ENCODE results near the gene ITPR2. TPM values are rescaled to one million over a fixed set of nuclear protein-coding genes. Genes with fewer than 3 reads are reported as not detected.
"Not testable (repeated sequence)": the region's sequence is repeated elsewhere in the genome, so short reads cannot be mapped to it uniquely, and the experiment has no call there.

ITPR2 gene
- total and polyA plus RNA-seq, 2 of the 8 experiments (the other 6 are each of a cell fraction or from before 2014, with no cell fraction given): 4.1 to 48.3 TPM

DNA sequence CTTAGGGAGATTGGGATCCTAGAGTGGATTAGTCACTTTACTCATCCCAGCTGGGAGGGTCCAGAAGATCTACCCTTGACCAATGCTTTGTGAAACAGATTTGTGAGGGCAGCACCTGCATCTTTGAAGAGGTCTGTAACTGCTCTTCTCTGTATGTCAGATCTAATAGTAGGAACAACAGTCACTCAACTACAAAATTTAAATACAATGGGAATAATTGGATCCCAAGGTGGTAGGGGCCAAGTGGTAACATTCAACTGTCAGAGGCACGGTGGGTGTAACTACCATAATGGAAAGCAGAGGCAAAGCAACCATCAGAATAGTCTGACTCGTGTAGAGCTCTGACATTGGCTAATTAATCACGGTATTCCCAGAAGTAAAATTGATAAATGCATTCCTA is 55.8 kb downstream of the ITPR2 start (continued):
- TF ChIP-seq SUZ12 (IDR thresholded peaks at IDR 0.05; ENCODE audit: low read length) (no peak), SIRT6 (IDR thresholded peaks at IDR 0.05; ENCODE audit: low read length) (no peak), GTF2F1 (IDR thresholded peaks at IDR 0.05; ENCODE audit: borderline replicate concordance, low read depth, low read length) (no peak), TAF7 (optimal IDR thresholded peaks at IDR 0.05; ENCODE audit: borderline replicate concordance, low read depth, low read length) (no peak), SIX5 (IDR thresholded peaks at IDR 0.05; ENCODE audit: low read depth, low read length) (no peak)

- not testable (repeated sequence) for H2AK5ac ChIP-seq (ENCODE audit: low read depth, low read length); H3K23ac ChIP-seq (ENCODE audit: insufficient read length); FAIRE-seq; H2AFZ ChIP-seq (ENCODE audit: low read length); H2BK5ac ChIP-seq (ENCODE audit: low read depth, low read length); H2BK120ac ChIP-seq (replicated peaks; ENCODE audit: low read depth, low read length); H3K27ac ChIP-seq (ENCODE audit: low read depth, low read length); H2BK15ac ChIP-seq (ENCODE audit: low read length); H3K18ac ChIP-seq (ENCODE audit: extremely low read depth, low read length); H3K56ac ChIP-seq (replicated peaks; ENCODE audit: insufficient read length, low read depth, low read length); H3K9me3 ChIP-seq (ENCODE audit: insufficient read depth in 2 of 2, low read depth in 1 of 2, low read length in 1 of 2); DNase-seq (ENCODE audit: low read depth in 1 of 2, low spot score in 2 of 2); H3K9ac ChIP-seq (replicated peaks in 1 of 4; ENCODE audit: extremely low read depth in 1 of 4, low read depth in 3 of 4, low read length in 3 of 4); H3K23me2 ChIP-seq (ENCODE audit: low read depth, low read length); H3K27me3 ChIP-seq (replicated peaks in 1 of 4; ENCODE audit: control insufficient read depth in 3 of 4, extremely low read depth in 1 of 4, insufficient read depth in 3 of 4, low read length in 3 of 4); H3K79me1 ChIP-seq (ENCODE audit: low read depth, low read length); H4K5ac ChIP-seq (ENCODE audit: insufficient read length, low read depth, low read length); H3K4ac ChIP-seq (replicated peaks; ENCODE audit: insufficient read length, low read depth, low read length); H2BK12ac ChIP-seq (ENCODE audit: low read depth, low read length); H3K4me1 ChIP-seq (replicated peaks in 1 of 4; ENCODE audit: control insufficient read depth in 3 of 4, insufficient read depth in 4 of 4, low read length in 3 of 4); H3K4me2 ChIP-seq (ENCODE audit: insufficient read depth in 1 of 2, low read depth in 2 of 2, low read length in 2 of 2); H3K79me2 ChIP-seq (ENCODE audit: control insufficient read depth in 1 of 2, insufficient read depth in 2 of 2, low read length in 2 of 2); H3K36me3 ChIP-seq (ENCODE audit: control insufficient read depth in 2 of 4, insufficient read depth in 4 of 4, low read length in 3 of 4); H3K14ac ChIP-seq (ENCODE audit: insufficient read length); H2BK20ac ChIP-seq (ENCODE audit: low read length); H4K91ac ChIP-seq (replicated peaks; ENCODE audit: insufficient read length, low read length); H4K20me1 ChIP-seq (replicated peaks in 1 of 2; ENCODE audit: control insufficient read depth in 1 of 2, insufficient read depth in 2 of 2, low read length in 2 of 2); H4K8ac ChIP-seq (ENCODE audit: extremely low read depth, insufficient read depth, low read length); H3K4me3 ChIP-seq (ENCODE audit: extremely low read depth in 1 of 4, insufficient read depth in 2 of 4, low read depth in 3 of 4, low read length in 4 of 4)
- CTCF ChIA-PET (ENCODE audit: partially characterized antibody): interaction anchor here (1.0 to 1.2 kb wide), 3 partner anchors 9 to 72 kb away, joined by 3 read pairs; no protein-coding TSS in a partner anchor
- 57% methylated on average over 3 of the region's 3 CpGs; no CpG with 5 or more reads in 1 of the 2 experiments for WGBS, 2 experiments (ENCODE audit: extremely low coverage in 1 of 2, insufficient coverage in 1 of 2, insufficient read length in 1 of 2, insufficient replicate concordance in 2 of 2, low coverage in 1 of 2, low lambda C conversion rate in 2 of 2, missing lambda C conversion rate in 1 of 2)
- POLR2A ChIA-PET (ENCODE audit: partially characterized antibody): interaction anchor here (1.1 kb wide), 1 partner anchor 19 kb away, joined by 3 read pairs; no protein-coding TSS in a partner anchor
These were observed 57.0 kb downstream of the ITPR2 start for GRCh38 chr12:26775991-26776390.
